Keratinocyte (primary cell): ENCODE data around the gene FOS. TPM values are rescaled to one million over a fixed set of nuclear protein-coding genes. Genes with fewer than 3 reads are reported as not detected.
A peak's percentile ranks its signal among the peaks of the same experiment; 100 is the strongest.

Source experiments
- DNase-seq: peaks from one replicate; pipeline ENCODE4 v3.0.0-alpha.2; 2011; ENCODE audit warnings: low read depth, missing footprints, low spot score
- FAIRE-seq: peaks from 2 replicates; lab custom pipeline; 2011; peaks lifted over from hg19 to GRCh38; lab: Jason Lieb, UNC
- H2AFZ ChIP-seq: 2 replicates; pipeline ENCODE4 v1.6.0; 2012; ENCODE audit warnings: low read length, control low read depth, inconsistent platforms; ENCODE audit not compliant: control insufficient read depth
- H3K27ac ChIP-seq: 2 replicates; pipeline ENCODE4 v1.5.1; 2011; ENCODE audit warnings: low read length; ENCODE audit not compliant: control insufficient read depth, insufficient read depth
- H3K27me3 ChIP-seq: 3 replicates; pipeline ENCODE4 v1.6.0; 2011; ENCODE audit warnings: low read length; ENCODE audit not compliant: control insufficient read depth, insufficient read depth; ENCODE audit errors: extremely low read depth
- H3K36me3 ChIP-seq, 2 experiments: 2 replicates in 1 of 2; 3 replicates in 1 of 2; pipeline ENCODE4 v1.5.1; 2011; ENCODE audit warnings: low read length in 2 of 2, mild to moderate bottlenecking in 1 of 2; ENCODE audit not compliant: control insufficient read depth in 2 of 2, insufficient read depth in 2 of 2; ENCODE audit errors: extremely low read depth in 1 of 2
- H3K4me1 ChIP-seq: 3 replicates; pipeline ENCODE4 v1.5.1; 2011; ENCODE audit warnings: low read length; ENCODE audit not compliant: control insufficient read depth, insufficient read depth; ENCODE audit errors: extremely low read depth
- H3K4me2 ChIP-seq: 3 replicates; pipeline ENCODE4 v1.6.0; 2011; ENCODE audit warnings: low read depth, low read length; ENCODE audit not compliant: control insufficient read depth, insufficient read depth; ENCODE audit errors: extremely low read depth
- H3K4me3 ChIP-seq, 3 experiments: fragments of 200-600 bp in 1 of 3; sonication (generic) in 1 of 3; 2 replicates in 2 of 3; 3 replicates in 1 of 3; pipeline ENCODE4 v1.5.1; 2011 to 2016; ENCODE audit warnings: low read length in 3 of 3, mild to moderate bottlenecking in 3 of 3, control low read depth in 2 of 3, inconsistent platforms in 1 of 3, low read depth in 1 of 3, mixed read lengths in 1 of 3, mixed run types in 1 of 3, moderate library complexity in 1 of 3; ENCODE audit not compliant: control insufficient read depth in 2 of 3, insufficient read depth in 2 of 3; ENCODE audit errors: extremely low read depth in 1 of 3
- H3K79me2 ChIP-seq: 2 replicates; pipeline ENCODE4 v1.6.0; 2012; ENCODE audit warnings: low read length; ENCODE audit not compliant: control insufficient read depth, insufficient read depth
- H3K9ac ChIP-seq: 3 replicates; pipeline ENCODE4 v1.6.0; 2011; ENCODE audit warnings: low read length; ENCODE audit not compliant: control insufficient read depth, insufficient read depth; ENCODE audit errors: extremely low read depth
- H3K9me1 ChIP-seq: 3 replicates; pipeline ENCODE4 v1.6.0; 2011; ENCODE audit warnings: low read length; ENCODE audit not compliant: control insufficient read depth, insufficient read depth; ENCODE audit errors: extremely low read depth
- H3K9me3 ChIP-seq: 2 replicates; pipeline ENCODE4 v1.5.1; 2012; ENCODE audit warnings: low read depth, low read length; ENCODE audit not compliant: control insufficient read depth
- H4K20me1 ChIP-seq: 3 replicates; pipeline ENCODE4 v1.6.0; 2011; ENCODE audit warnings: low read length; ENCODE audit not compliant: control insufficient read depth, insufficient read depth; ENCODE audit errors: extremely low read depth
- CTCF ChIP-seq, 3 experiments: IDR thresholded peaks in 1 of 3; conservative IDR thresholded peaks in 1 of 3; optimal IDR thresholded peaks in 1 of 3; 2 replicates in 2 of 3; 3 replicates in 1 of 3; pipeline versions ENCODE3 to v1.5.1; 2011; ENCODE audit warnings: low read length in 3 of 3, mild to moderate bottlenecking in 3 of 3, moderate library complexity in 2 of 3, control low read depth in 1 of 3, inconsistent platforms in 1 of 3; ENCODE audit not compliant: insufficient read depth in 2 of 3; ENCODE audit errors: extremely low read depth in 1 of 3
- EZH2 ChIP-seq: IDR thresholded peaks from one replicate; pipeline ENCODE4 v1.6.1; 2012; ENCODE audit warnings: inconsistent platforms, mild to moderate bottlenecking, low read length, moderate library complexity
- dilution Hi-C: fragments of 300-500 bp; cut with MboI; formaldehyde crosslinking; loops from one replicate; pipeline ENCODE4 v1.7.0; 2020; ENCODE audit warnings: low sequenced_read_pairs; ENCODE audit not compliant: extremely low pct_ligation_motif_present
- polyA minus RNA-seq, 3 experiments: library from RNA; depleted of rRNA, polyadenylated mRNA; stranded (reverse); fragments of >200 nt; gene quantifications; 1 replicate in 1 of 3; 2 replicates in 1 of 3; 3 replicates in 1 of 3; pipeline ENCODE4 v1.2.3, GENCODE V29; 2011
- polyA plus RNA-seq, 5 experiments: library from polyadenylated mRNA; depleted of rRNA in 3 of 5; stranded (reverse) in 3 of 5; stranded (forward) in 1 of 5; unstranded in 1 of 5; fragments of >200 nt; gene quantifications; 1 replicate in 1 of 5; 2 replicates in 3 of 5; 3 replicates in 1 of 5; pipeline versions ENCODE4 v1.2.1 to v1.2.3, GENCODE V29; 2011 to 2012; ENCODE audit warnings: missing spikeins in 2 of 5, low read depth in 1 of 5, low replicate concordance in 1 of 5

The FOS gene
- polyA plus RNA-seq (29.2 to 141 TPM (median 121 TPM) in 3 replicates), polyA minus RNA-seq (33.5 to 179 TPM (median 146 TPM) in 3 replicates)
- polyA plus RNA-seq (2011; ENCODE audit: low read depth): 203 TPM
- polyA plus RNA-seq (2011; cell fraction: cytosol; rRNA removed): 59.7 and 69.9 TPM in 2 replicates
- 468 and 530 TPM in 2 replicates for polyA plus RNA-seq (2011; cell fraction: nucleus; rRNA removed)
- polyA plus RNA-seq (2012; ENCODE audit: low replicate concordance): 11.9 and 76.3 TPM in 2 replicates
- polyA minus RNA-seq (2011; cell fraction: cytosol; rRNA and poly(A)+ RNA removed): 174 TPM
- polyA minus RNA-seq (2011; cell fraction: nucleus; rRNA and poly(A)+ RNA removed): 415 and 474 TPM in 2 replicates

- FAIRE-seq: no peak
- dilution Hi-C loops: no loop called here
Measured at GRCh38 chr14:75278422-75279152, at the start of gene FOS. FOS (plus strand) TSS chr14:75278828; CDS start chr14:75278983, 155 bp downstream.

GRCh38 chr14:75229661-75230139, 48.9 kb upstream of the FOS start:
- H4K20me1 ChIP-seq: no peaks in the 10 kb centered on the region
- FAIRE-seq (no peak), DNase-seq (no peak)
- no peaks in the 10 kb centered on the region for H3K36me3 ChIP-seq
- H3K9me3 ChIP-seq: no peaks in the 10 kb centered on the region
- dilution Hi-C loops: no loop called here
- H3K27ac ChIP-seq: peak overlapping the region; percentile 95
- no peaks in the 10 kb centered on the region for H3K27me3 ChIP-seq
- no peak overlapping the region for H3K4me3 ChIP-seq
- peaks cover 35% of the 10 kb centered on the region for H3K4me1 ChIP-seq
- H3K79me2 ChIP-seq: no peaks in the 10 kb centered on the region
- H3K9ac ChIP-seq: peak overlapping the region; percentile 57
- H3K9me1 ChIP-seq: no peaks in the 10 kb centered on the region
- H2AFZ ChIP-seq: peak overlapping the region; percentile 40
- no peak for TF ChIP-seq EZH2
- TF ChIP-seq CTCF (optimal IDR thresholded peaks at IDR 0.05 in 1 of 3, IDR thresholded peaks at IDR 0.05 in 1 of 3, conservative IDR thresholded peaks at IDR 0.05 in 1 of 3; ENCODE audit: extremely low read depth in 1 of 3, insufficient read depth in 2 of 3, low read length in 3 of 3): no peak
- H3K4me2 ChIP-seq: peak overlapping the region; percentile 67

More at GRCh38 chr14:75278422-75279152, at the start of gene FOS:
- peaks cover 12% of the 10 kb centered on the region for H3K79me2 ChIP-seq
- no peak for DNase-seq
- H3K4me2 ChIP-seq: peak within 1 kb of the TSS; percentile 79
- H3K9me3 ChIP-seq: no peaks in the 10 kb centered on the region
- peak within 1 kb of the TSS; percentile 92 for H3K9ac ChIP-seq
- H3K4me3 ChIP-seq: peak within 1 kb of the TSS; percentile 74 to 90 (median 88)
- H3K27me3 ChIP-seq: no peaks in the 10 kb centered on the region
- peak within 1 kb of the TSS; percentile 91 for H2AFZ ChIP-seq
- H3K9me1 ChIP-seq: peaks cover 2% of the 10 kb centered on the region
- peaks cover 9 to 19% of the 10 kb centered on the region in 2 experiments for H3K36me3 ChIP-seq
- TF ChIP-seq CTCF (optimal IDR thresholded peaks at IDR 0.05 in 1 of 3, IDR thresholded peaks at IDR 0.05 in 1 of 3, conservative IDR thresholded peaks at IDR 0.05 in 1 of 3; ENCODE audit: extremely low read depth in 1 of 3, insufficient read depth in 2 of 3, low read length in 3 of 3) (no peak), EZH2 (no peak)
- H4K20me1 ChIP-seq: peaks cover 23% of the 10 kb centered on the region
- peak within 1 kb of the TSS; percentile 97 for H3K27ac ChIP-seq
- H3K4me1 ChIP-seq: peaks cover 35% of the 10 kb centered on the region
